NCI-H2107 treated with DMSO at 0.1 percent for 48 hours (cell line): ENCODE data around the gene MEAK7.

Source experiments
- DNase-seq: peaks from one replicate; lab custom pipeline; 2025; ENCODE audit not compliant: unreplicated experiment; lab: John Stamatoyannopoulos, UW

MEAK7 gene

GRCh38 chr16:84513666-84514065 lies 9.2 kb upstream of the MEAK7 start:
- DNase-seq: no peak

- DNase-seq: no peak
Observed at GRCh38 chr16:84513123-84513522, 8.7 kb upstream of the MEAK7 start.

- DNase-seq: no peak
Observed at GRCh38 chr16:84511831-84512230, 7.4 kb upstream of the MEAK7 start.

DNA sequence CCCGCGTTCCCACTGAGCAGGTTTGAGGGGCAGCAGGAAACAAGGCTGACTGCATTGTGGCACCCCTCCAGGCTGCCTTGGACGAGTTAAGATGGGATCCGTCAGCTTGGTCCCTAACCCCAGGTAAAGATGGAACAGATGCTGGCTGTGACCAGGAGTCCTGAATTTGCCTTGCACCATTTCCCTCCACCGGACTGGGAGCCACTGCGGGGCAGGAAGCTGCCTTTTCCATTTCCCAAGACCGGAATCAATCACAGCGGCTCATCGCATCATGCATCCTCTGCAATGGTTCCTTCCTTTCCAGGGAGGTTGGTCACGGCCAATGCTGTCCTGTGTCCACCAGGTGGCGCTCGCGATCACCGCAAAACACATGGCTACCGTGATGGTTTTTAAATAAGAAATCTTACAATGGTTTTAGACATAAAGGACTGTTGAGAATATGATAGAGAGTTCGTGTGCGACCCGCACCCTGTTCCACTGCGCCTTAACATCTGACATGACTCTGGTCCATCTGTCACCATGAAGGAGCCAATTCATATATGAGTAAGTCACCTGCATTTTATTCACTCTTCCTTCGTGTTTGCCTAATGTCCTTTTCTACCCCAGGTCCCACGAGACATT lies 6.8 kb upstream of the MEAK7 start:
- DNase-seq: peak; percentile 90

DNA sequence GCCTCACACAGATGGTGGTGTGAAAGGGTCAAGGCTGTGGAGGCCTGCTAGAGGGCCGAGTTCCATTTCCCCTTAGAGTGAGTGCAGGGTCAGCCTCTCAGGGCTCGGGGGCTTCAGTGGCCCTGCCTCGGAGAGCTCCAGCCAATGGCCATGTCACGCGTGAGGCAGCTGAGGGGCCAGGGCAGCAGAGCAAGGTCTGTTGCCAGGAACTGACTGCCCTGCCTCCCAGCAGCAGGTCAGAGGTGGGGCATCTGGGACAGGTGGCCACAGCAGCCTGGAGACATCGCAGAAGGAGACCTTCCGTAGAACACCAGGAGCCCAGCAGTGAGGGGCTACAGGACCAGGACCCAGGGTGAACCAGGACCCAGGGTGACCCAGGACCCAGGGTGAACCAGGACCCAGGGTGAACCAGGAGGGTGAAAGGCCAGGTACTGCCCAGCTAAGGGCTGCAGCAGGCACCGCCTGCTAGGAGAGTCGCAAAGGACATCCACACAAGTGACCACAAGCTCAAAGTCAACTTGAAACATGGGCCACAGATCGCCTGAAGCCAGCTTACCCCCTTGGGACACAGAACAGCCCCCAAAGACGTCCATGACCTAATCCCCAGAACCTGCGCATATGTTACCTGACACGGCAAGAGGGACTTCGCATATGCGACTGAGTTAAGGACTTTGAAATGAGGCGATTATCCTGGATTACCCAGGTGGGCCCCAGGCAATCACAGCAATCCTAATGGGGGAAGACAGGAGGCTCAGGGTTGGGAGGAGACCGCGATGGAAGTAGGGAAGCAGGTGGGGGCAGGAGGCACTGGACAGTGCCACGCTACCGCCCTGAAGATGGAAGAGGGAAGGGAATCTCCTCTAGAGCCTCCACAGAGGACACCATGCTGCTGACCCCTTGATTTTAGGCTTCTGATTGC lies 4.8 kb upstream of the MEAK7 start:
- DNase-seq: no peak

- no peak for DNase-seq
Observed at GRCh38 chr16:84508502-84508901, 4.0 kb upstream of the MEAK7 start.

GRCh38 chr16:84507011-84507982 lies 2.8 kb upstream of the MEAK7 start:
- DNase-seq: no peak

GRCh38 chr16:84505249-84506187 lies 1.1 kb upstream of the MEAK7 start:
- DNase-seq: no peak

- DNase-seq: no peak
Observed at GRCh38 chr16:84503751-84504395, 586 bp downstream of the MEAK7 start.

GRCh38 chr16:84502581-84502980 lies 1.9 kb downstream of the MEAK7 start:
- no peak for DNase-seq

DNA sequence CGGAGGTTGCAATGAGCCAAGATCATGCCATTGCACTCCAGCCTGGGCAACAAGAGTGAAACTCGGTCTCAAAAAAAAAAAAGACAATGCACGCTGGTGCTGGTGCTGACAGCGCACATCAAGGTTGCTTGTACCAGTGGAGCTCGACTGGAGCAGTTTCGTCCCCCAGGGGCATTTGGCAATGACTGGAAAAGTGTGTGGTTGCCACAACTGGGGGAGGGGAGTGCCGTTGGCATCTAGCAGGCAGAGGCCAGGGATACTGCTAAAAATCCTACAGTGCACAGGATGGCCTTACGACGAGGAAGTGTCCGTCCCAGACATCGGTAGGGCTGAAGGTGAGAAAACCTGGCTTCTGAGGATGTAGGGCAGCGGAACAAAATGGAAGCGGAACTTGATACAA lies 2.4 kb downstream of the MEAK7 start:
- no peak for DNase-seq

GRCh38 chr16:84501077-84501735 lies 3.3 kb downstream of the MEAK7 start:
- no peak for DNase-seq

- DNase-seq: no peak
Observed at GRCh38 chr16:84500531-84500930, 3.9 kb downstream of the MEAK7 start.

- DNase-seq: no peak
Observed at GRCh38 chr16:84499638-84500037, 4.8 kb downstream of the MEAK7 start.

DNA sequence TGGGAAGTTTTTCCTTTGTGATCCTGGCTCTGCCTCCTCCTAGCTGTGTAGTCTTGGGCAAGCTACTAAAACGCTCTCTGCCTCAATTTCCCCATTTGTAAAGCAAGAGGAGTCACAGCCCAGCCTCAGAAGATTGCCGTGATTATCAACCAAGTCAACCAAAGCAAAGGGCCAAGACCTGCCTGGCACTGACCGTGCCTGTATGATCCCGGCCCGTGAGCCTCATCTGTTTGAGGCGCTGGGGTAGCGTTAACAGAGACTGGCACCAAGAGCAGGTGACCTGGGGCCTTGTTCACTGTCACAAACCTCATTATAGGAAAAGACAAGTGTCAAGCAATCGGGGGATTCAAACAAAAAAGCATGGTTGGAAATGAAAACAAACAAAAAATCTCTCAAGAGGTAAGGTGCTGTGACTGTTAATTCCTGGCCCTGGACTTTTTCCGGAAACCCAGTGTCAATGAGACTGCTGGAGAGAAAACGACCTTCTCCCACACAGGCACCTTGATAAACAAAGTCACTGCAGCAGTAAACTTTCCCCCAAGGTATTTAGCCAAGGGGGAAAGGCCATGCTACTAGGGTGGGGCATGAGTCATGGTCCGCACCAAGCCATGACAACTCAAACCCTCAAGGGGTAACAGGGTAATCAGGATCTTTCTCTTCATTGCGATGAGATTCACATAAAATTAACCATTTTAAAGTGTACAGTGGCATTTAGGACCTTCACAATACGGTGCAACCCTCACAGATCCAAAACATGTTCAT lies 5.4 kb downstream of the MEAK7 start:
- DNase-seq: no peak

GRCh38 chr16:84498223-84498610 lies 6.2 kb downstream of the MEAK7 start:
- no peak for DNase-seq

- DNase-seq: no peak
Observed at GRCh38 chr16:84497418-84498222, 6.8 kb downstream of the MEAK7 start.

DNA sequence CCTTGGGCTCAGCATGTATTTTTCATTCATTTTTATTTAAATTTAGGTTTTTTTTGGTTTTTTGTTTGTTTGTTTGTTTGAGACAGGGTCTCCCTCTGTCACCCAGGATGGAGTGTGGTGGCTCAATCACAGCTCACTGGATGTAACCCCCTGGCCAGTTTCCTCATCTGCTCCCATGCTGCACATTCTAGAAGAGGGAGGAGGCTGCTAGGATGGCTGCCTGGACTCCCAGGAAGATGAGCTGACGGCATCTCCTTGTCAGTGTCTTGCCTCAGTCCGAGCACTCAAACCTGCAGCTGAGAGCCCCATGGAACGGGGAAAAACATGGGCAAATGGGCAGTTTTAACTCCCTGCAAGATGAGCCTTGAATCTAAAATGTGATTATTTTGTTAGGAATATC lies 7.5 kb downstream of the MEAK7 start:
- DNase-seq: no peak
